GM12878 (cell line): Measurements from ENCODE around the gene DOK7. TPM values are rescaled to one million over a fixed set of nuclear protein-coding genes. Genes with fewer than 3 reads are reported as not detected.

Source experiments
- ATAC-seq: fragments of 200-7000 bp; cut with Tn5 transposase; 3 replicates; pipeline ENCODE4 v1.9.1; 2020; ENCODE audit warnings: mild to moderate bottlenecking, moderate library complexity
- BruUV-seq: library from RNA; stranded (reverse); fragments of 400-500 nt; replicated peaks from 2 replicates; lab custom pipeline; 2021; lab: Mats Ljungman, UMichigan
- CTCF ChIA-PET: fragments of 300-600 bp; sonication (Branson Sonifier 250); formaldehyde crosslinking; extraction: SDS; loops from one replicate; lab custom pipeline; 2021; ENCODE audit warnings: inconsistent platforms; lab: Yijun Ruan, JAX
- POLR2A ChIA-PET: fragments of 350-600 bp; formaldehyde crosslinking; extraction: SDS; loops from one replicate; lab custom pipeline; 2021; ENCODE audit warnings: inconsistent platforms; lab: Charles Lee
- RAD21 ChIA-PET: fragments of 300-600 bp; sonication (Branson Sonifier 250); formaldehyde crosslinking; loops from one replicate; lab custom pipeline; 2023; ENCODE audit warnings: antibody characterized with exemption; ENCODE audit not compliant: unreplicated experiment; lab: Charles Lee
- SMC1A ChIA-PET: fragments of 300-600 bp; sonication (Branson Sonifier 250); formaldehyde crosslinking; loops from one replicate; lab custom pipeline; 2023; ENCODE audit not compliant: unreplicated experiment, uncharacterized antibody; lab: Charles Lee
- DNase-seq: peaks from one replicate; pipeline ENCODE4 v3.0.0-alpha.2; 2011; ENCODE audit warnings: low read depth, low spot score
- FAIRE-seq: peaks from 3 replicates; lab custom pipeline; 2011; peaks lifted over from hg19 to GRCh38; lab: Jason Lieb, UNC
- H2AFZ ChIP-seq: 2 replicates; pipeline ENCODE4 v1.6.0; 2011; ENCODE audit warnings: low read depth, low read length, control low read depth; ENCODE audit not compliant: control insufficient read depth
- H3K27ac ChIP-seq: 2 replicates; pipeline ENCODE4 v1.5.1; 2011; ENCODE audit warnings: control low read depth; ENCODE audit not compliant: control insufficient read depth, insufficient read depth
- H3K27me3 ChIP-seq, 2 experiments: replicated peaks in 1 of 2; 2 replicates each; pipeline versions ENCODE4 v1.6.0 to v1.6.1; 2011; ENCODE audit warnings: low read length in 1 of 2; ENCODE audit not compliant: control insufficient read depth in 2 of 2, insufficient read depth in 2 of 2
- H3K36me3 ChIP-seq, 2 experiments: 2 replicates each; pipeline ENCODE4 v1.5.1; 2011; ENCODE audit warnings: low read length in 1 of 2; ENCODE audit not compliant: control insufficient read depth in 2 of 2, insufficient read depth in 2 of 2
- H3K4me1 ChIP-seq: 2 replicates; pipeline ENCODE4 v1.6.1; 2011; ENCODE audit warnings: mild to moderate bottlenecking, low read length, moderate library complexity, mixed read lengths; ENCODE audit not compliant: control insufficient read depth, insufficient read depth
- H3K4me2 ChIP-seq: 2 replicates; pipeline ENCODE4 v1.6.0; 2011; ENCODE audit warnings: control low read depth; ENCODE audit not compliant: control insufficient read depth, insufficient read depth
- H3K4me3 ChIP-seq: fragments of 200-600 bp; sonication (generic); 2 replicates; pipeline ENCODE4 v1.5.1; 2016
- H3K79me2 ChIP-seq: 2 replicates; pipeline ENCODE4 v1.6.0; 2011; ENCODE audit warnings: low read length; ENCODE audit not compliant: control insufficient read depth, insufficient read depth
- H3K9ac ChIP-seq: 2 replicates; pipeline ENCODE4 v1.8.0; 2011; ENCODE audit warnings: low read length, control low read depth, mixed read lengths; ENCODE audit not compliant: control insufficient read depth, insufficient read depth
- H3K9me3 ChIP-seq: replicated peaks from 3 replicates; pipeline ENCODE4 v1.5.1; 2011; ENCODE audit warnings: mild to moderate bottlenecking, low read length; ENCODE audit not compliant: control insufficient read depth, insufficient read depth
- H4K20me1 ChIP-seq: 2 replicates; pipeline ENCODE4 v1.6.0; 2011; ENCODE audit not compliant: control insufficient read depth, insufficient read depth
- BMI1 ChIP-seq: fragments of 450-650 bp; IDR thresholded peaks from 2 replicates; pipeline ENCODE4 v1.6.1; 2016; ENCODE audit warnings: mild to moderate bottlenecking, moderate library complexity, borderline replicate concordance
- CBX3 ChIP-seq: fragments of 200-600 bp; sonication (generic); IDR thresholded peaks from 2 replicates; pipeline ENCODE4 v1.6.1; 2016; ENCODE audit warnings: low read depth, borderline replicate concordance
- EP300 ChIP-seq, 2 experiments: fragments of 150-350 bp in 1 of 2; IDR thresholded peaks; 2 replicates each; pipeline ENCODE4 v1.6.1; 2011 to 2012; ENCODE audit warnings: low read depth in 2 of 2, low read length in 2 of 2, borderline replicate concordance in 1 of 2, improper control_type of control experiment in 1 of 2, inconsistent platforms in 1 of 2; ENCODE audit not compliant: control insufficient read depth in 1 of 2
- NBN ChIP-seq: fragments of 450-650 bp; IDR thresholded peaks from 2 replicates; pipeline ENCODE4 v1.6.1; 2016
- RUNX3 ChIP-seq: IDR thresholded peaks from 2 replicates; pipeline ENCODE4 v1.6.1; 2012; ENCODE audit warnings: low read length, inconsistent platforms
- SREBF1 ChIP-seq: IDR thresholded peaks from 2 replicates; pipeline ENCODE4 v1.6.1; 2012; ENCODE audit warnings: mild to moderate bottlenecking, low read length
- TCF7 ChIP-seq: IDR thresholded peaks from 2 replicates; pipeline ENCODE4 v1.6.1; 2014; ENCODE audit warnings: antibody characterized with exemption, borderline replicate concordance
- YBX1 ChIP-seq: fragments of 450-650 bp; IDR thresholded peaks from 2 replicates; pipeline ENCODE4 v1.6.1; 2016; ENCODE audit warnings: antibody characterized with exemption
- WGBS: methylation state at CpG from one replicate; pipeline ENCODE4 v1.1.6; 2016; ENCODE audit warnings: low lambda C conversion rate; ENCODE audit not compliant: insufficient replicate concordance, insufficient coverage; ENCODE audit errors: missing lambda C conversion rate; 5-methylcytosine and 5-hydroxymethylcytosine counted together
- in situ Hi-C: fragments of 300-500 bp; cut with MboI; formaldehyde crosslinking; loops from 9 replicates; pipeline ENCODE4 v1.14.3; 2018; ENCODE audit warnings: mixed read lengths
- intact Hi-C: fragments of 100-400 bp; cut with micrococcal nuclease; formaldehyde crosslinking; loops from one replicate; pipeline ENCODE4 v1.14.2; 2022; ENCODE audit not compliant: unreplicated experiment
- polyA plus RNA-seq, 11 experiments: library from polyadenylated mRNA; depleted of rRNA in 4 of 11; unstranded in 6 of 11; stranded (reverse) in 5 of 11; fragments of >200 nt; fragmentation: Nextera tagmentation in 4 of 11; fragmentation: Illumina TruSeq in 1 of 11; extraction: Ambion mirVana in 4 of 11; extraction: Trizol in 1 of 11; gene quantifications; 1 replicate in 1 of 11; 2 replicates in 10 of 11; pipeline versions ENCODE4 v1.2.1 to v1.2.3, GENCODE V29; 2011 to 2016; ENCODE audit warnings: inconsistent platforms in 2 of 11, missing spikeins in 2 of 11, low read depth in 1 of 11
- total RNA-seq, 4 experiments: library from RNA; depleted of rRNA in 3 of 4; stranded (reverse); fragments of >200 nt in 3 of 4; fragmentation: Illumina TruSeq in 1 of 4; extraction: Trizol in 1 of 4; gene quantifications; 2 replicates each; pipeline versions ENCODE4 v1.2.1 to v1.2.3, GENCODE V29; 2013 to 2021

The DOK7 gene
- total and polyA plus RNA-seq, 10 of the 15 experiments (the other 5 are each of a cell fraction or from before 2014, with no cell fraction given), result 0.04 to 0.46 (median 0.18) TPM; not detected in 4

- intact Hi-C loops (no loop called here), in situ Hi-C loops (no loop called here)
- SMC1A ChIA-PET, result no interaction called here
- no peak overlapping the region for H3K9ac ChIP-seq
- CTCF ChIA-PET, result interaction anchor here (0.6 kb wide), 1 partner anchor 69 kb away, joined by 3 read pairs; no protein-coding TSS in a partner anchor
- H3K4me1 ChIP-seq, result no peaks in the 10 kb centered on the region; the same call in 1 of the 2 replicates
- no peak overlapping the region for H3K4me2 ChIP-seq
- FAIRE-seq (no peak), ATAC-seq (peak; percentile 31; the same call in 2 of the 3 replicates), DNase-seq (no peak)
- H4K20me1 ChIP-seq, result no peaks in the 10 kb centered on the region; the same call in 1 of the 2 replicates
- TF ChIP-seq NBN, result no peak
- TF ChIP-seq EP300 (IDR thresholded peaks at IDR 0.05; ENCODE audit: borderline replicate concordance in 1 of 2, control insufficient read depth in 1 of 2, low read depth in 2 of 2, low read length in 2 of 2), result no peak
- no peak for TF ChIP-seq TCF7
- no peak for TF ChIP-seq BMI1
- no peak for TF ChIP-seq YBX1
- no peak for TF ChIP-seq SREBF1
- no peak for TF ChIP-seq CBX3
- no peak for TF ChIP-seq RUNX3
- H3K36me3 ChIP-seq, result no peaks in the 10 kb centered on the region
- POLR2A ChIA-PET, result no interaction called here
- H3K9me3 ChIP-seq, result no peaks in the 10 kb centered on the region
- no peaks in the 10 kb centered on the region; a peak in 1 of 4 replicates for H3K27me3 ChIP-seq
- RAD21 ChIA-PET, result no interaction called here
- no peak overlapping the region for H3K4me3 ChIP-seq
- no peaks in the 10 kb centered on the region for H3K79me2 ChIP-seq
- BruUV-seq, result no TSS peak
- H3K27ac ChIP-seq, result no peak overlapping the region
- 53% methylated on average over 23 of the region's 37 CpGs for WGBS
- H2AFZ ChIP-seq, result no peak overlapping the region
Measured at GRCh38 chr4:3414421-3415279, 48.5 kb upstream of the DOK7 start.
